ENCODE results near the gene RAB1A. TPM values are rescaled to one million over a fixed set of nuclear protein-coding genes. Genes with fewer than 3 reads are reported as not detected.

RAB1A gene
- total and polyA plus RNA-seq, 10 of the 15 experiments (the other 5 are each of a cell fraction or from before 2014, with no cell fraction given) = 48.9 to 171 (median 83.4) TPM

GRCh38 chr2:65156041-65156440 is 26.1 kb upstream of the RAB1A start:
- Histone ChIP-seq H3K9ac (ENCODE audit: control insufficient read depth, insufficient read depth, low read length) (no peak overlapping the region), H3K9me3 (replicated peaks; ENCODE audit: control insufficient read depth, insufficient read depth, low read length) (no peaks in the 10 kb centered on the region), H3K4me3 (no peak overlapping the region), H3K4me2 (ENCODE audit: control insufficient read depth, insufficient read depth) (no peak overlapping the region), H2AFZ (ENCODE audit: control insufficient read depth, low read depth, low read length) (no peak overlapping the region), H3K27ac (ENCODE audit: control insufficient read depth, insufficient read depth) (no peak overlapping the region), H4K20me1 (ENCODE audit: control insufficient read depth, insufficient read depth) (no peaks in the 10 kb centered on the region), H3K79me2 (ENCODE audit: control insufficient read depth, insufficient read depth, low read length) (no peaks in the 10 kb centered on the region), H3K4me1 (ENCODE audit: control insufficient read depth, insufficient read depth, low read length) (no peaks in the 10 kb centered on the region), H3K27me3 (replicated peaks in 1 of 2; ENCODE audit: control insufficient read depth in 2 of 2, insufficient read depth in 2 of 2, low read length in 1 of 2) (no peaks in the 10 kb centered on the region), H3K36me3 (ENCODE audit: control insufficient read depth in 2 of 2, insufficient read depth in 2 of 2, low read length in 1 of 2) (no peaks in the 10 kb centered on the region)
- CTCF ChIA-PET = interaction anchor here (0.9 to 1.2 kb wide), 3 partner anchors 14 to 228 kb away, joined by 3 to 4 read pairs (median 3); no protein-coding TSS in a partner anchor
- POLR2A ChIA-PET = no interaction called here
- no TSS peak for BruUV-seq (replicated peaks)
- intact Hi-C loops (cut with micrococcal nuclease; ENCODE audit: unreplicated experiment) (no loop called here), in situ Hi-C loops (cut with MboI) (no loop called here)
- no peak for DNase-seq (ENCODE audit: low read depth, low spot score)
- SMC1A ChIA-PET (ENCODE audit: uncharacterized antibody, unreplicated experiment) = interaction anchor here (1.2 kb wide), 1 partner anchor 15 kb away, joined by 7 read pairs; no protein-coding TSS in a partner anchor
- RAD21 ChIA-PET (ENCODE audit: unreplicated experiment) = no interaction called here
- TF ChIP-seq RBBP5 (conservative IDR thresholded peaks at IDR 0.05) = no peak
- no peak for TF ChIP-seq BHLHE40 (IDR thresholded peaks at IDR 0.05; ENCODE audit: borderline replicate concordance in 1 of 2, low read depth in 2 of 2, low read length in 1 of 2)
- TF ChIP-seq FOXK2 (IDR thresholded peaks at IDR 0.05) = no peak
- TF ChIP-seq BCL3 (IDR thresholded peaks at IDR 0.05; ENCODE audit: borderline replicate concordance, insufficient read depth, low read depth, low read length, poor library complexity, severe bottlenecking) = no peak
- ATAC-seq = no peak
- FAIRE-seq = no peak
- 44% methylated on average over 1 of the region's 1 CpG for WGBS (ENCODE audit: insufficient coverage, insufficient replicate concordance, low lambda C conversion rate, missing lambda C conversion rate)

- POLR2A ChIA-PET = no interaction called here
- no TSS peak for BruUV-seq (replicated peaks)
Measured at GRCh38 chr2:65153515-65153914, 23.6 kb upstream of the RAB1A start.

More at GRCh38 chr2:65153515-65153914, 23.6 kb upstream of the RAB1A start:
- Histone ChIP-seq H3K27ac (ENCODE audit: control insufficient read depth, insufficient read depth) (no peak overlapping the region), H2AFZ (ENCODE audit: control insufficient read depth, low read depth, low read length) (no peak overlapping the region), H3K4me3 (no peak overlapping the region), H3K9ac (ENCODE audit: control insufficient read depth, insufficient read depth, low read length) (no peak overlapping the region), H4K20me1 (ENCODE audit: control insufficient read depth, insufficient read depth) (no peaks in the 10 kb centered on the region), H3K36me3 (ENCODE audit: control insufficient read depth in 2 of 2, insufficient read depth in 2 of 2, low read length in 1 of 2) (no peaks in the 10 kb centered on the region), H3K4me2 (ENCODE audit: control insufficient read depth, insufficient read depth) (no peak overlapping the region), H3K9me3 (replicated peaks; ENCODE audit: control insufficient read depth, insufficient read depth, low read length) (no peaks in the 10 kb centered on the region), H3K27me3 (replicated peaks in 1 of 2; ENCODE audit: control insufficient read depth in 2 of 2, insufficient read depth in 2 of 2, low read length in 1 of 2) (no peaks in the 10 kb centered on the region), H3K79me2 (ENCODE audit: control insufficient read depth, insufficient read depth, low read length) (no peaks in the 10 kb centered on the region), H3K4me1 (ENCODE audit: control insufficient read depth, insufficient read depth, low read length) (no peaks in the 10 kb centered on the region)
- intact Hi-C loops (cut with micrococcal nuclease; ENCODE audit: unreplicated experiment) (no loop called here), in situ Hi-C loops (cut with MboI) (no loop called here)
- FAIRE-seq = no peak
- SMC1A ChIA-PET (ENCODE audit: uncharacterized antibody, unreplicated experiment) = no interaction called here
- RAD21 ChIA-PET (ENCODE audit: unreplicated experiment) = no interaction called here
- no peak for TF ChIP-seq WRNIP1 (IDR thresholded peaks at IDR 0.05; ENCODE audit: borderline replicate concordance, low read depth, low read length)
- TF ChIP-seq NFXL1 (IDR thresholded peaks at IDR 0.05; ENCODE audit: borderline replicate concordance) = no peak
- TF ChIP-seq SIX5 (IDR thresholded peaks at IDR 0.05; ENCODE audit: low read depth, low read length, severe bottlenecking) = no peak
- no peak for TF ChIP-seq KDM1A (IDR thresholded peaks at IDR 0.05; ENCODE audit: borderline replicate concordance)
- WGBS (ENCODE audit: insufficient coverage, insufficient replicate concordance, low lambda C conversion rate, missing lambda C conversion rate) = 97% methylated on average over 3 of the region's 3 CpGs
- DNase-seq (ENCODE audit: low read depth, low spot score) = no peak
- CTCF ChIA-PET = interaction anchor here (1.4 to 5.6 kb wide), 2 partner anchors 15 to 16 kb away, joined by 5 to 20 read pairs; no protein-coding TSS in a partner anchor
- ATAC-seq = no peak

Data from GM12878 (cell line).